Stimulated activated CD8-positive, alpha-beta memory T cell treated with anti-CD3 and anti-CD28 coated beads, Interleukin-7, amount 100 ng/mL, for 48 hours (primary cell): ENCODE data around the gene MSMB.
"Not testable (repeated sequence)": the region's sequence is repeated elsewhere in the genome, so short reads cannot be mapped to it uniquely, and the experiment has no call there.

Experiments used
- DNase-seq, 2 donors: peaks; one replicate each; pipeline ENCODE4 v3.0.0-alpha.2; 2020; ENCODE audit warnings: low read depth in 1 of 2; ENCODE audit errors: extremely low read depth in 1 of 2

MSMB gene, protein sequence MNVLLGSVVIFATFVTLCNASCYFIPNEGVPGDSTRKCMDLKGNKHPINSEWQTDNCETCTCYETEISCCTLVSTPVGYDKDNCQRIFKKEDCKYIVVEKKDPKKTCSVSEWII

DNA sequence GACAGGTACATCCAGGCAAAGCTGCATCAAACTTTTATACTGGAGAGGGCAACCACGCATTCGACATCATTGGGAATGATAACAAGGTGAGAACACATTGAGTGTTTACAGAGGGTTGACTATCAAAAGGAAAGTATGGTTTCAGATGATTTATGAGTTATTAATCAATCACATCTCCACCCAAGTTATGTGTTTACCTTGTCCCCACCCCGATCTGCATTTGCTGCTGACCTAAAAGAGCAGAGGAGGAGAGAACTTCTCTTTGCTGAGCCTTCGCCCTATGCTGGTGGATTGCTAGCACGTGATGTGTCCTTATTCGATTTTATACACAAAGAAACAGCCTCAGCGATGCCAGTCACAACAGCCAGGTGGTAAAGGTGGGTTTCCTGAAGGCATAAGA lies at the start of gene MSMB:
Gene MSMB (minus strand): TSS at position 9 of the 400 bp plus-strand sequence. CDS start 32 bp downstream, outside the sequence.
- DNase-seq, result no peak

DNA sequence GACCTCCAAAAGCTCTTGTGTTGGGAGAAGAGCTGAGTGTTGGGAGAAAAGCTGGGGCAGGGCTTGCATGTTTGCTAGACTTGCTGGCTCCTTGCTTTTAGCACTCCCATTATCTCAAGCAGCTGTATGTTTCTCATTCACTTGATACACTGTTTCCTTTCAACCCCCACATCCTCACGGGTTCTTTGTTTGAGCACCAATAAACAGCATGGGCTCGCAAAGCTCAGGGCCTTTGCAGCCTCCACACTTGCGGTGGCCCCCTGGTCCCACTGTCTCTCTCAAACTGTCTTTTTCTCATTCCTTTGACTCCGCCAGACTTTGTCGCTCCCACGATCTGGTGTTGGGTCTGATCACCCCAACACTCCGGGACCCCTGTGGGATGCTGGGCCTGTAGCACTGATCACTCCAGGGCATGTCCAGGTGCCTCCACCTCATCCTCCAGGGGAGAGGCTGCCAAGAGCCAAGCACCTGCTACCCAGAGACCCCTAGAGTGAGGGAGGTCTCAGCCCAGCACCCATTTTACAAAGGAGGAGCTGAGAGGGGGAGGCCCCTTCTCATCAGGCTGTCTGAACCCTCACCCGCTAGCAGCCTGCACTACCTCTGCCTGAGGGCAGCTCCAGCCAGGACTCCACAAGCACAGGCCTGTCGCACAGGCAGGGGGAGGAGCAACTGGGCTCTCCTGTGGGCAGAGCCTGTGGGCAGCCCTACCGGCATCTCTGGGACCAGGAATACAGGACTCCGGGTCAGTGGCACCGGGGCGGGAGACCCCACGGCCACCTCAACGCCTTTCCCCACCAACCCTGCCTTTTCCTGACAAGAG lies 49.1 kb upstream of the MSMB start:
- no peak for DNase-seq

DNA sequence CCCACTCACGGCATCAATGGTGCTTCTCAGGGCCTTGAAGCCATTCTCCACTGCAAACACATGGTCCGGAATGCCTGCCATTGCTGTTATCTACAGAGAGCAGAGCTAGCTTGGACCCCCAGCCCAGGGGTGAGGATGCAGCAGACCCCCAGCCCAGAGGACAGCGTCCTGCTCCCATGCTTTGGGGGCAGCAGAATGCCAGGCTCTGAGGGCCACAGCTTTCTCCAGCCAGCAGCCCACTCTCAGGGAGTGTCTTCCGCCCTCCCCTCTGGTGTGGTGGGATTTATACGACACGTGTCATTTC lies 48.1 kb upstream of the MSMB start:
- no peak for DNase-seq

DNA sequence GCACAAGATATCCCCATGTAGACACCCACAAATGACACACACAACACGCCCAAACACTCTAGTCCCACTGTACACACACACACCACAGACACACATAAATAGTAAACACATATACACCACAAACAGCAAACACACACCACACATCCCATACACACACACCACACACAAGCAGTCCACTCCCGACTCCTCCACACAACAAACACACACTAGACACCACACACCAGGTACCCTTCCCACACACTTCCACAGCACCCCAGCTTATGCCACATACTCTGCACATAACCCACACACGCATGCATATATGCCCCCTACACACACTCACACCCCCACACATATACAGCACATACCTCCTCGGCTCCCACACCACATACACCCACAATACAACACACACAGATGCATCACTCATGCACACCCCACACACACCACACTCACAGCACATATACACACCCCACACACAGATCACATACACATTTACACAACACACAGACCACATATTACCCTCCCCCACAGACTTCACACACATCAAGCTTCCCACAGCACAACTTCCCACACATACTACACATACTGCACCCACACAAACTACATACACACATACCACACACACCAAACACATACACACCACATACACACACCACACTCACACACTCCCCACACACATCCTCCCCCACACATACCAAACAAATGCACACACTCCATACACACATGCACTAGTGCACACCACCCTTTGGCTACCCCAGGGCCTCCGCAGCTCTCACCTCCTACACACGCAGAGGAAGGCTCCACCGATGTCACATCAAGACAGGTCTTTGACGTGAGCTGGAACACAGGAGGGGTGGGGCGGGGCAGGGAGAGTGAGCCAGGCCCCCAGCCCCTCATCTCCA lies 47.5 kb upstream of the MSMB start:
- DNase-seq, result not testable (repeated sequence)

DNA sequence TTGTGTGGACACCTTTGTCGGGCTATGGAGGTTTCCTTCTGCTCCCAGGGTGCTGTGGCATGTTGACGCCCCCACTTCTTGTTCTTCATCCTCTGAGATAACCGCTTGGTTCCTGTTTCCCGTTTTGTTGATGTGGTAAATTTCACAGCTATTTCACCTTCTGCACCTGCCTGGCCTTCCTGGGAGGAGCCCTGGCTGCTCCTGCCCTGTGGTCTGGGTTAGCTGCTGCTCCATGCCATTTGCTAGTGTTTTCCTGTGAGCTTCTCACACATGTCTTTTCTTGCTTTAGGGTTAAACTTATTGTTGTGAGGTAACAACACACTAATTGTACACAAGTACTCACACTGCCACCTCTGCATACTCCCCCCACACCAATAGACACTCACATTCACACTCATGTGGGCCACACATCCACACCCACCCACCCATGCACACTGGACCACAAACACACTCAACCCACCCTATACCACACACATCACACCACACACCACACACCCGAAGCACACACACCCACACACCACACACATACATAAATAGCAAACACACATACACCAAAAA lies 46.5 kb upstream of the MSMB start:
- DNase-seq, result no peak

- no peak for DNase-seq
Observed at GRCh38 chr10:46091828-46092523, 45.9 kb upstream of the MSMB start.

GRCh38 chr10:46091080-46091827 lies 45.2 kb upstream of the MSMB start:
- DNase-seq, result no peak

DNA sequence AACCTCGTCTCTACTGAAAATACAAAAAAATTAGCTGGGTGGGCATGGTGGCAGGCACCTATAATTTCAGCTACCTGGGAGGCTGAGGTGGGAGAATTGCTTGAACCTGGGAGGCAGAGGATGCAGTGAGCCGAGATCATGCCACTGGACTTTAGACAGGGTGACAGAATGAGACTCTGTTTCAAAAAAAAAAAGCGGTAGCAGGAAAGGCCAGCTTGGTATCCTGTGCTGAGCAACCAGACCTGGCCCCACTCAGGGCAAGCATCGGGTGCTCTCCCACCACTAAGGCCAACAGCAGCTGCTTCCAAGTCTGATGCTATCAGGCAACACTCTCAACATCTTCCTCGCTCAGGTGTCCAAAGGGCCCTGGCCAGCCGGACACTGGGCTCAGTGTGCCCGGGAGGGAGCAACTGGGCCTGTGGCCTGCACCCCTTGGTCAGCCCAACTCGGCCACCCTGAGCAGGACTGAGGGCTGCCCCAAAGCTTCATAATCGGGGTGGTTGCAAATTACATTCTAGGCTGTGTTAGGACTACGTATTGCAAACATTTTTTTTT lies 44.3 kb upstream of the MSMB start:
- DNase-seq, result no peak

- DNase-seq, result not testable (repeated sequence)
Observed at GRCh38 chr10:46087381-46087780, 41.3 kb upstream of the MSMB start.

GRCh38 chr10:46084321-46085165 lies 38.5 kb upstream of the MSMB start:
- no peak for DNase-seq

GRCh38 chr10:46080886-46081285 lies 34.8 kb upstream of the MSMB start:
- DNase-seq, result no peak

- DNase-seq, result no peak
Observed at GRCh38 chr10:46079831-46080585, 33.9 kb upstream of the MSMB start.

- no peak for DNase-seq
Observed at GRCh38 chr10:46077731-46078413, 31.8 kb upstream of the MSMB start.

GRCh38 chr10:46077141-46077554 lies 31.1 kb upstream of the MSMB start:
- DNase-seq, result no peak

- no peak for DNase-seq
Observed at GRCh38 chr10:46075869-46076268, 29.8 kb upstream of the MSMB start.

GRCh38 chr10:46074196-46074946 lies 28.3 kb upstream of the MSMB start:
- DNase-seq, result no peak

- DNase-seq, result no peak
Observed at GRCh38 chr10:46073564-46073963, 27.5 kb upstream of the MSMB start.
